H1 (cell line): Measurements from ENCODE around the gene MYLK4.

Source experiments
- CHD1 ChIP-seq: IDR thresholded peaks from 2 replicates; pipeline ENCODE4 v1.6.1; 2012; ENCODE audit warnings: low read depth, low read length, improper control_type of control experiment
- JUN ChIP-seq: IDR thresholded peaks from 2 replicates; pipeline ENCODE4 v1.6.1; 2011; ENCODE audit warnings: low read depth, mild to moderate bottlenecking, improper control_type of control experiment, low read length
- SP1 ChIP-seq: IDR thresholded peaks from 2 replicates; pipeline ENCODE4 v1.6.1; 2011; ENCODE audit warnings: low read depth, low read length
- SP2 ChIP-seq: IDR thresholded peaks from 2 replicates; pipeline ENCODE4 v1.6.1; 2012; ENCODE audit warnings: mild to moderate bottlenecking, low read length, inconsistent platforms
- TAF7 ChIP-seq: optimal IDR thresholded peaks from 2 replicates; pipeline ENCODE3; 2011; ENCODE audit warnings: low read depth, mild to moderate bottlenecking, inconsistent platforms, low read length, moderate library complexity, borderline replicate concordance
- TF ChIP-seq, protein P1 (sequence below), 3 experiments: IDR thresholded peaks; 1 replicate in 2 of 3; 2 replicates in 1 of 3; pipeline versions ENCODE4 v1.5.1 to v1.6.1; 2011; ENCODE audit warnings: low read length in 3 of 3, mild to moderate bottlenecking in 3 of 3, inconsistent platforms in 2 of 3, low read depth in 1 of 3, moderate library complexity in 1 of 3; ENCODE audit not compliant: insufficient read depth in 1 of 3; ENCODE audit errors: control extremely low read depth in 1 of 3

DNA sequence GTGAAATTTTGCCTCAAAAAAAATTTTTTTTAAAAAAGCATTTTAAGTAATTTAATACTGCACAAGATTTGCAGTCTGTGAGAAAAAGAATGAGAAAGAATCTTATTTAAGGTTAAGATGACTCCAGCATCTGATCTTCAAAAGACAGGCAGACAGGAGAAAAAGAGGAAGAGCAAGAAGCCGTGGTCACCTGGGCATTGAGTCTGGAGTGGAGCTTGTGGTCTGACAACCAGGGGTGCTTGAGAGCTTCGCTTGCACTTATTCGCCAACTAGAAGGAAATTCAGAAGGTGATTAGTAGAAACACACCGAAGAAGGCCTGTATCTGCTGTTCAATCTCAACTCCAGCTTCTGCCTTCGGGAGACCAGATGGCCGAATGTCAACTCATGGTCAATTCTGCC, 75.9 kb downstream of the MYLK4 start:
- TF ChIP-seq CHD1: no peak
- TF ChIP-seq SP1: no peak
- no peak for TF ChIP-seq TAF7
- TF ChIP-seq, protein P1, sequence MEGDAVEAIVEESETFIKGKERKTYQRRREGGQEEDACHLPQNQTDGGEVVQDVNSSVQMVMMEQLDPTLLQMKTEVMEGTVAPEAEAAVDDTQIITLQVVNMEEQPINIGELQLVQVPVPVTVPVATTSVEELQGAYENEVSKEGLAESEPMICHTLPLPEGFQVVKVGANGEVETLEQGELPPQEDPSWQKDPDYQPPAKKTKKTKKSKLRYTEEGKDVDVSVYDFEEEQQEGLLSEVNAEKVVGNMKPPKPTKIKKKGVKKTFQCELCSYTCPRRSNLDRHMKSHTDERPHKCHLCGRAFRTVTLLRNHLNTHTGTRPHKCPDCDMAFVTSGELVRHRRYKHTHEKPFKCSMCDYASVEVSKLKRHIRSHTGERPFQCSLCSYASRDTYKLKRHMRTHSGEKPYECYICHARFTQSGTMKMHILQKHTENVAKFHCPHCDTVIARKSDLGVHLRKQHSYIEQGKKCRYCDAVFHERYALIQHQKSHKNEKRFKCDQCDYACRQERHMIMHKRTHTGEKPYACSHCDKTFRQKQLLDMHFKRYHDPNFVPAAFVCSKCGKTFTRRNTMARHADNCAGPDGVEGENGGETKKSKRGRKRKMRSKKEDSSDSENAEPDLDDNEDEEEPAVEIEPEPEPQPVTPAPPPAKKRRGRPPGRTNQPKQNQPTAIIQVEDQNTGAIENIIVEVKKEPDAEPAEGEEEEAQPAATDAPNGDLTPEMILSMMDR (IDR thresholded peaks at IDR 0.05; ENCODE audit: control extremely low read depth in 1 of 3, insufficient read depth in 1 of 3, low read depth in 1 of 3, low read length in 3 of 3): no peak
- no peak for TF ChIP-seq SP2
- TF ChIP-seq JUN: no peak
